GM12892 (cell line): ENCODE data around the gene IP6K2.

Experiments used
- POLR2A ChIP-seq: IDR thresholded peaks from 2 replicates; pipeline ENCODE4 v1.6.1; 2011; ENCODE audit warnings: low read depth, low read length, control low read depth
- POLR2AphosphoS5 ChIP-seq: IDR thresholded peaks from 2 replicates; pipeline ENCODE4 v1.6.1; 2011; ENCODE audit warnings: low read depth, low read length, control low read depth
- TAF1 ChIP-seq: IDR thresholded peaks from 2 replicates; pipeline ENCODE4 v1.6.1; 2011; ENCODE audit warnings: low read depth, mild to moderate bottlenecking, control low read depth, low read length, borderline replicate concordance

DNA sequence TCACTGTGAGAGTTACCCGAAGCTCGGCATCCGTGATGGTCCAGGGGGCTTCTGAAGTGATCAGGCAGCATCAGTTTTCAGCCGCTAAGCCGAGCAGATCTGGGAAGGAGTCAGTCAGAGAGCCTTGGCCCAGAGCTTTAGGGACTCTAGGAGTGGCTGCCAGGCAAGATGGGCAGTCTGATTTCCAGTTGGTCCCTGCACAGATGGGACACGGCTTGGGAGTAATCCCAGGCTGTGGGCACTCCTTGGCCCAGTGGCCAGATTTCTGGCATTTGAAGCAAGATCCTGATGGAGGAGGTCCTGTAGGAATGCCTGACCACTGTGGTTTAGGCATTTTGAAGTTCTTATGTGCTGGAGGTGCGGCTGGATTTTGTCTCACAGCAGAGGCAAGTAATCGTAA is 10.5 kb upstream of the IP6K2 start:
- TF ChIP-seq POLR2AphosphoS5 (no peak), POLR2A (no peak), TAF1 (no peak)
